ENCODE measurements around the gene WDR87.

GRCh38 chr19:37936886-37937285, 30.5 kb upstream of the WDR87 start:
- TF ChIP-seq TAF1 (IDR thresholded peaks at IDR 0.05; ENCODE audit: low read depth, low read length) (no peak), CTCF (IDR thresholded peaks at IDR 0.05; ENCODE audit: control extremely low read depth in 1 of 3, insufficient read depth in 1 of 3, low read depth in 1 of 3, low read length in 3 of 3) (no peak), POU5F1 (IDR thresholded peaks at IDR 0.05; ENCODE audit: low read depth, low read length) (no peak), SIN3A (conservative IDR thresholded peaks at IDR 0.05 in 1 of 2, IDR thresholded peaks at IDR 0.05 in 1 of 2; ENCODE audit: low read depth in 1 of 2, low read length in 2 of 2) (no peak), CBX5 (IDR thresholded peaks at IDR 0.05; ENCODE audit: low read depth, low read length) (no peak), RFX5 (IDR thresholded peaks at IDR 0.05; ENCODE audit: borderline replicate concordance, low read depth, low read length) (no peak), MAX (IDR thresholded peaks at IDR 0.05) (no peak), RAD21 (IDR thresholded peaks at IDR 0.05 in 1 of 2, conservative IDR thresholded peaks at IDR 0.05 in 1 of 2; ENCODE audit: low read depth in 2 of 2, low read length in 2 of 2) (no peak), USF2 (IDR thresholded peaks at IDR 0.05; ENCODE audit: low read length) (no peak), POLR2A (IDR thresholded peaks at IDR 0.05; ENCODE audit: control extremely low read depth in 1 of 2, low read depth in 2 of 2, low read length in 2 of 2) (no peak)

All from H1 (cell line).